ENCODE measurements around the gene NMNAT3.

GRCh38 chr3:139619484-139619883 is 58.3 kb downstream of the NMNAT3 start:
- TF ChIP-seq CTCF (conservative IDR thresholded peaks at IDR 0.05; ENCODE audit: low read length) (no peak), EZH2phosphoT487 (IDR thresholded peaks at IDR 0.05; ENCODE audit: borderline replicate concordance, low read depth, low read length) (no peak)
